Keratinocyte (primary cell): ENCODE data around the gene COL9A2. TPM values are rescaled to one million over a fixed set of nuclear protein-coding genes. Genes with fewer than 3 reads are reported as not detected.

Source experiments
- DNase-seq: peaks from one replicate; pipeline ENCODE4 v3.0.0-alpha.2; 2011; ENCODE audit warnings: low read depth, missing footprints, low spot score
- FAIRE-seq: peaks from 2 replicates; lab custom pipeline; 2011; peaks lifted over from hg19 to GRCh38; lab: Jason Lieb, UNC
- H2AFZ ChIP-seq: 2 replicates; pipeline ENCODE4 v1.6.0; 2012; ENCODE audit warnings: low read length, control low read depth, inconsistent platforms; ENCODE audit not compliant: control insufficient read depth
- H3K27ac ChIP-seq: 2 replicates; pipeline ENCODE4 v1.5.1; 2011; ENCODE audit warnings: low read length; ENCODE audit not compliant: control insufficient read depth, insufficient read depth
- H3K27me3 ChIP-seq: 3 replicates; pipeline ENCODE4 v1.6.0; 2011; ENCODE audit warnings: low read length; ENCODE audit not compliant: control insufficient read depth, insufficient read depth; ENCODE audit errors: extremely low read depth
- H3K36me3 ChIP-seq, 2 experiments: 2 replicates in 1 of 2; 3 replicates in 1 of 2; pipeline ENCODE4 v1.5.1; 2011; ENCODE audit warnings: low read length in 2 of 2, mild to moderate bottlenecking in 1 of 2; ENCODE audit not compliant: control insufficient read depth in 2 of 2, insufficient read depth in 2 of 2; ENCODE audit errors: extremely low read depth in 1 of 2
- H3K4me1 ChIP-seq: 3 replicates; pipeline ENCODE4 v1.5.1; 2011; ENCODE audit warnings: low read length; ENCODE audit not compliant: control insufficient read depth, insufficient read depth; ENCODE audit errors: extremely low read depth
- H3K4me2 ChIP-seq: 3 replicates; pipeline ENCODE4 v1.6.0; 2011; ENCODE audit warnings: low read depth, low read length; ENCODE audit not compliant: control insufficient read depth, insufficient read depth; ENCODE audit errors: extremely low read depth
- H3K4me3 ChIP-seq, 3 experiments: fragments of 200-600 bp in 1 of 3; sonication (generic) in 1 of 3; 2 replicates in 2 of 3; 3 replicates in 1 of 3; pipeline ENCODE4 v1.5.1; 2011 to 2016; ENCODE audit warnings: low read length in 3 of 3, mild to moderate bottlenecking in 3 of 3, control low read depth in 2 of 3, inconsistent platforms in 1 of 3, low read depth in 1 of 3, mixed read lengths in 1 of 3, mixed run types in 1 of 3, moderate library complexity in 1 of 3; ENCODE audit not compliant: control insufficient read depth in 2 of 3, insufficient read depth in 2 of 3; ENCODE audit errors: extremely low read depth in 1 of 3
- H3K79me2 ChIP-seq: 2 replicates; pipeline ENCODE4 v1.6.0; 2012; ENCODE audit warnings: low read length; ENCODE audit not compliant: control insufficient read depth, insufficient read depth
- H3K9ac ChIP-seq: 3 replicates; pipeline ENCODE4 v1.6.0; 2011; ENCODE audit warnings: low read length; ENCODE audit not compliant: control insufficient read depth, insufficient read depth; ENCODE audit errors: extremely low read depth
- H3K9me1 ChIP-seq: 3 replicates; pipeline ENCODE4 v1.6.0; 2011; ENCODE audit warnings: low read length; ENCODE audit not compliant: control insufficient read depth, insufficient read depth; ENCODE audit errors: extremely low read depth
- H3K9me3 ChIP-seq: 2 replicates; pipeline ENCODE4 v1.5.1; 2012; ENCODE audit warnings: low read depth, low read length; ENCODE audit not compliant: control insufficient read depth
- H4K20me1 ChIP-seq: 3 replicates; pipeline ENCODE4 v1.6.0; 2011; ENCODE audit warnings: low read length; ENCODE audit not compliant: control insufficient read depth, insufficient read depth; ENCODE audit errors: extremely low read depth
- CTCF ChIP-seq, 3 experiments: IDR thresholded peaks in 1 of 3; conservative IDR thresholded peaks in 1 of 3; optimal IDR thresholded peaks in 1 of 3; 2 replicates in 2 of 3; 3 replicates in 1 of 3; pipeline versions ENCODE3 to v1.5.1; 2011; ENCODE audit warnings: low read length in 3 of 3, mild to moderate bottlenecking in 3 of 3, moderate library complexity in 2 of 3, control low read depth in 1 of 3, inconsistent platforms in 1 of 3; ENCODE audit not compliant: insufficient read depth in 2 of 3; ENCODE audit errors: extremely low read depth in 1 of 3
- EZH2 ChIP-seq: IDR thresholded peaks from one replicate; pipeline ENCODE4 v1.6.1; 2012; ENCODE audit warnings: inconsistent platforms, mild to moderate bottlenecking, low read length, moderate library complexity
- dilution Hi-C: fragments of 300-500 bp; cut with MboI; formaldehyde crosslinking; loops from one replicate; pipeline ENCODE4 v1.7.0; 2020; ENCODE audit warnings: low sequenced_read_pairs; ENCODE audit not compliant: extremely low pct_ligation_motif_present
- polyA plus RNA-seq, 5 experiments: library from polyadenylated mRNA; depleted of rRNA in 3 of 5; stranded (reverse) in 3 of 5; stranded (forward) in 1 of 5; unstranded in 1 of 5; fragments of >200 nt; gene quantifications; 1 replicate in 1 of 5; 2 replicates in 3 of 5; 3 replicates in 1 of 5; pipeline versions ENCODE4 v1.2.1 to v1.2.3, GENCODE V29; 2011 to 2012; ENCODE audit warnings: missing spikeins in 2 of 5, low read depth in 1 of 5, low replicate concordance in 1 of 5

The COL9A2 gene
- polyA plus RNA-seq, 1 donor (not counting 4 experiments of a cell fraction or from before 2014, with no cell fraction given): 1.6 TPM

- dilution Hi-C loops: no loop called here
Measured at GRCh38 chr1:40272653-40273213, 44.4 kb downstream of the COL9A2 start.

GRCh38 chr1:40270152-40270834 is 46.8 kb downstream of the COL9A2 start:
- Histone ChIP-seq H3K9me3 (no peaks in the 10 kb centered on the region), H3K4me2 (no peak overlapping the region), H3K27me3 (no peaks in the 10 kb centered on the region), H4K20me1 (no peaks in the 10 kb centered on the region), H3K79me2 (peaks cover 7% of the 10 kb centered on the region), H3K9ac (peak overlapping the region; percentile 6), H3K4me3 (no peak overlapping the region), H3K27ac (peak overlapping the region; percentile 47), H3K36me3 (peaks cover 5 to 25% of the 10 kb centered on the region in 2 experiments), H3K4me1 (peaks cover 31% of the 10 kb centered on the region), H3K9me1 (no peaks in the 10 kb centered on the region), H2AFZ (no peak overlapping the region)
- dilution Hi-C loops: no loop called here
- TF ChIP-seq EZH2 (no peak), CTCF (optimal IDR thresholded peaks at IDR 0.05 in 1 of 3, IDR thresholded peaks at IDR 0.05 in 1 of 3, conservative IDR thresholded peaks at IDR 0.05 in 1 of 3; ENCODE audit: extremely low read depth in 1 of 3, insufficient read depth in 2 of 3, low read length in 3 of 3) (no peak)
- DNase-seq (no peak), FAIRE-seq (no peak)

More at GRCh38 chr1:40272653-40273213, 44.4 kb downstream of the COL9A2 start:
- DNase-seq (no peak), FAIRE-seq (no peak)
- no peak for TF ChIP-seq CTCF (optimal IDR thresholded peaks at IDR 0.05 in 1 of 3, IDR thresholded peaks at IDR 0.05 in 1 of 3, conservative IDR thresholded peaks at IDR 0.05 in 1 of 3; ENCODE audit: extremely low read depth in 1 of 3, insufficient read depth in 2 of 3, low read length in 3 of 3)
- no peak for TF ChIP-seq EZH2
- H3K4me3 ChIP-seq: no peak overlapping the region
- no peak overlapping the region for H3K9ac ChIP-seq
- no peaks in the 10 kb centered on the region for H4K20me1 ChIP-seq
- peaks cover 13% of the 10 kb centered on the region for H3K4me1 ChIP-seq
- peaks cover 12 to 25% of the 10 kb centered on the region in 2 experiments for H3K36me3 ChIP-seq
- H2AFZ ChIP-seq: no peak overlapping the region
- no peaks in the 10 kb centered on the region for H3K9me3 ChIP-seq
- H3K9me1 ChIP-seq: no peaks in the 10 kb centered on the region
- H3K27me3 ChIP-seq: no peaks in the 10 kb centered on the region
- no peak overlapping the region for H3K27ac ChIP-seq
- peaks cover 9% of the 10 kb centered on the region for H3K79me2 ChIP-seq
- no peak overlapping the region for H3K4me2 ChIP-seq
